A204.1 (cell line): ENCODE results near the gene TCP11.
"Not testable (repeated sequence)": the region's sequence is repeated elsewhere in the genome, so short reads cannot be mapped to it uniquely, and the experiment has no call there.

Experiments used
- FAIRE-seq: peaks from 2 replicates; lab custom pipeline; 2012; peaks lifted over from hg19 to GRCh38; lab: Jason Lieb, UNC

TCP11 gene

GRCh38 chr6:35145757-35146156 lies 4.6 kb upstream of the TCP11 start:
- FAIRE-seq = no peak

- no peak for FAIRE-seq
Measured at GRCh38 chr6:35142588-35143569, 1.7 kb upstream of the TCP11 start.

DNA sequence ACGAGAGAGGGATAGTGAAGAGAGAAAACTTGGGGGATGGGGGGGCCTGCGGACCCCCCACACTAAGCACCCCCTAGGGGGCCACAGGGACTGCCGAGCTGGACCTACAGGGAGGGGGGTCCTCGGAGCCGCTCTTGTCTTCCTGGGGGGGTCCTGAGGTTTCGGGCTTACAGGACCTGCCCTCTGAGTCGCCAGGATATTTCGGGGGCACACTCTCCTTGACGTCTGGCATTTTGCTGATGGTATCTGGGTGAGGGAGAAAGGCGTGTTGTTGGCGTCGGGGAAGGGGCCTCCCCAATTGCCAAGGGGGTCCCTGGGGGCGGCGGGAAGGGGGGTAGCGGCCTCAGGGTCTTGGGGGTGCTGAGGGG lies 516 bp downstream of the TCP11 start:
- FAIRE-seq = no peak

GRCh38 chr6:35139924-35140638 lies 1.1 kb downstream of the TCP11 start:
- FAIRE-seq = peak; percentile 98

GRCh38 chr6:35139470-35139869 lies 1.7 kb downstream of the TCP11 start:
- FAIRE-seq = no peak

DNA sequence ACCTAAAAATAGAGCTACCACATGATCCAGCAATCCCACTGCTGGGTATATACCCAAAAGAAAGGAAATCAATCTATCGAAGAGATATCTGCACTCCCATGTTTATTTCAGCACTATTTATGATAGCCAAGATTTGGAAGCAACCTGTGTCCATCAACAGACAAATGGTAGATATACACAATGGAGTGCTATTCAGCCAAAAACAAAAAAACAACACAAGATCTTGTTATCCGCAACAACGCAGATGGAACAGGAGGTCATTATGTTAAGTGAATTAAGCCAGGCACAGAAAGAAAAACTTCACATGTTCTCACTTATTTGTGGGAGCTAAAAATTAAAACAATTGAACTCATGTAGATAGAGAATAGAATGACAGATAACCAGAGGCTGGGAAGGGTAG lies 2.9 kb downstream of the TCP11 start:
- not testable (repeated sequence) for FAIRE-seq

DNA sequence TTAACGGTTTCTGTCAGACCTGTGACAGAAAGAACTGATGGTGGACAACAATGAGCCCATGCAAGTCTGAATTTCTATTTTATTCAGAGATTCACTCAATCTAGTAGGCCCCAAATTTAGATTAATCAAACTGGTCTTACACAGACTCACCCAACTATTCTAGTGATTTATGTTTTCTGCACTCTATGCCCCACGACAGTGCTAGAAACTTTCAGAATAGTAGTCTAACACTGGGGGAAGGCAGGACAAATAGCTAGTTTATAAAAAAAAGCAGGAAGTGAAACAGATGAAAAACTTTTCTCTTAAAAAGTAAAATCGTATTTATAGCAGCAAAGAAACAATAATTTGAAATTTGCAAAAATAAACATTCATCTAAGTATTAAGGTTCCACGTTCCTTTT lies 5.0 kb downstream of the TCP11 start:
- no peak for FAIRE-seq

DNA sequence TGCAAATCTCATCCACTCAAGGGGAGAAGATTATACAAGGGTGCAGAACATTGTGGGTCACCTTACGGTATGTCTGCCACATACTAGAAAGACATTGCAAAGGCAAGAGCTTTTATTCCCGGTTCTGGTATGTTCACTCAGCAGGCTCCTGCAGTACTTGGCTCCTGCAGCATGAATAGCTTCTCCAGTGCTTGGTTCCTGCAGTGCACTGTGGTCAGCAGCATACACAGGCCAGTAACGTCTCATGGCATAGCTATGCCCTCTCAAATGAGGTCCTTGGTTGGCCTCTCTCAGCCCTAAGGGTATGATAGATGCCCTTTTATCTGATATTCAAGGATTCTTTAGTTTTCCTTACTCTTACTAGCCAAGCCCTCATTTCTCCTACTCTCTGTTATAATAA lies 12.6 kb downstream of the TCP11 start:
- no peak for FAIRE-seq

DNA sequence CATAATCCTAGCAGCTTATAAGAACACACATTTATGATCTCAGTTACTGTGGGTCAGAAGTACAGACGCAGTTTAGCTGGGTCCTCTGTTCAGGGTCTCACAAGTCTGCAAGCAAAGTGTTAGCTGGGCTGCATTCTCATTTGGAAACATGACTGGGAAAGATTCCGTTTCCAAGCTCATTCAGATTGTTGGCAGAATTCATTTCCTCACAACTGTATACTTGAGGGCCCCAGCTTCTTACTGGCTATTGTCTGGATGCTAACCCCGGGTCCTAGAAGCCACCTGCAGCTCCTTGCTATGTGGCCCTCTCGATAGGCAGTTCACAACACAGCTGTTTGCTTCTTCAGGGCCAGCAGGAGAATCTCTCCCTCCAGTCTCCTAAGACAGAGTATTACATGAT lies 13.1 kb downstream of the TCP11 start:
- no peak for FAIRE-seq

- no peak for FAIRE-seq
Measured at GRCh38 chr6:35124356-35124755, 16.8 kb downstream of the TCP11 start.

DNA sequence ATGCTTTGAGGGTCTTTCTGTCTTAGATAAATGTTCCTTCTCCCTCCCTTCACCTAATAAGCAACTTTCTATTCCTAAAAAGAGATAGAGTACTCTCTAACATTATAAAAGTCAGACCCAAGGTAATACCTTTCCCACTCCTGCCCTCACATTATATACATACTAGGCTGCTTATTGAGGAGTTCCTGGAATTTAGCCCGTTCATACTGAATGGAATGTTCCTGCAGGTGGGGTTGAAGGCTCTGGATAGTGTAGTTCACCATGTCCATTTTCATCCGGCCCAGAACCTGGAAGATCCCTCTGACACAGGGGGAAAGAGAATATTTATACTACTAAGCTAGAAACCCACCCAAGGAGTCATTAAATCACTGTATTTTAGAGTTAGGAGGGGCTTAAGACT lies 20.4 kb downstream of the TCP11 start:
- no peak for FAIRE-seq

DNA sequence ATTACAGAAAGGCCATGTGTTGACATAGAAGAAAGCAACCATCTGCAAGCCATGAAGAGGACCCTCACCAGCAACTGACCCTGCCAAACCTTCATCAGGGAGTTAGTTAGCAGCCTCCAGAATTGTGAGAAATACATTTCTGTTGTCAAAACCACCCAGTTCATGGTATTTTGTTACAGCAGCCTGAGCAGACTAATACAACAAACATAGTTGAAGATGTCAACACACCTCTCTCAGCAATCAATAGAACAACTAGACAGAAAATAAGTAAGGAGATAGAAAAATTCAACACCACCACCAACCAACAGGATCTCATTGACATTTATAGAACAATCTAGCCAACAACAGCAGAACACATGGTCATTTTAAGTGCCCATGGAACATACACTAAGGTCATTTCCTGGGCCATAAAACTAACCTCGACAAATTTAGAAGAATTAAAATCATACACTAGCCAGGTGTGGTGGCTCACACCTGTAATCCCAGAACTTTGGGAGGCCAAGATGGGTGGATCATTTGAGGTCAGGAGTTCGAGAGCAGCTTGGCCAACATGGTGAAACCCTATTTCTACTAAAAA lies 32.7 kb downstream of the TCP11 start:
- FAIRE-seq = no peak

GRCh38 chr6:35107761-35108160 lies 33.4 kb downstream of the TCP11 start:
- FAIRE-seq = not testable (repeated sequence)

- not testable (repeated sequence) for FAIRE-seq
Measured at GRCh38 chr6:35107208-35107607, 33.9 kb downstream of the TCP11 start.

DNA sequence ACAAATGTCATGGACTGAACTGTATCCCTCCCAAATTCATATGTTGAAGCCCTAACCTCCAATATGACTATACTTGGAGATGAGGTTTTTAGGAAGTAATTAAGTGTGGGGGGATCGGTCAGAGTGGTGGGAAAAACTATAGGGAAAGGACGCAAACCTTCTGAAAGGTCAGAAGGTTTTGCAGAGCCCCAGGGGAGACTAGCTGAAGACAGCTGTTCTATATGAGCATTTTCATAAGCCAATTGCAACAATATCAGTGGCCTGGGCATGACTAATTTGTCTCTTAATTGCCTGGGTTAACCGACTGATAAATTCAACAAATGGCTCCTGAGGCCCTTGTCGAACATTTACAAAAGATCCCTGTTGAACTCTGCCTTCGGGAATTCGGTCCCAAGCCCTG lies 35.1 kb downstream of the TCP11 start:
- FAIRE-seq = not testable (repeated sequence)

GRCh38 chr6:35105078-35105477 lies 36.1 kb downstream of the TCP11 start:
- FAIRE-seq = no peak

DNA sequence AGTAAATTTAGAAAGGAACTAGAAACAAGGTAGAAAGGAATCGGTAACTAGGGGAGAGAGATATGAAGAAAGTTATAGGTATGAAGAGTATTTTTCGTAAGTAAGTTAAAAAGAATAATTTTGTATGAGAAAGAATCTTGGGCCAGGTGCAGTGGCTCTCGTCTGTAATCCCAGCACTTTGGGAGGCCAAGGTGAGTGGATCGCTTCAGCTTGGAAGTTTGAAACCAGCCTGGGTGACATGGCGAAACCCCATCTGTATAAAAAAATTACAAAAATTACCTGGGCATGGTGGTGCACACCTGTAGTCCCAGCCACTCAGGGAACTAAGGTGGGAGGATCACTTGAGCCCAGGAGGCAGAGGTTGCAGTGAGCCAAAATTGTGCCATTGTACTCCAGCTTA lies 42.0 kb downstream of the TCP11 start:
- FAIRE-seq = no peak

GRCh38 chr6:35096129-35096862 lies 44.8 kb downstream of the TCP11 start:
- FAIRE-seq = no peak

DNA sequence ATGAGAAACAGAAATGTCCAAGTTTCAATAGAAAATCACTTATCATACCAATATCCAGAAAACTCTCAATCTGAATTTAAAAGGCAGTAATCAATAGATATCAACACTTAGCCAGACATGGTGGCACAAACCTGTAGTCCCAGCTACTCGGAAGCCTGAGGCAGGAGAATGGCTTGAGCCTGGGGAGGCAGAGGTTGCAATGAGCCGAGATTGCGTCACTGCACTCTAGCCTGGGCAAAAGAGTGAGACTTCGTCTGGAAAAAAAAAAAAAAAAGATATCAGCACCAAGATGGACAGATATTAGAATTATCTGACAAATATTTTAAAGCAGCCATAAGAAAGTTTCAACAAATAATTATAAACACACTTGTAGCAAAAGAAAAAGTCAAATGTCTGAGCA lies 47.0 kb downstream of the TCP11 start:
- no peak for FAIRE-seq

GRCh38 chr6:35093783-35094182 lies 47.4 kb downstream of the TCP11 start:
- FAIRE-seq = no peak

GRCh38 chr6:35093118-35093445 lies 48.1 kb downstream of the TCP11 start:
- no peak for FAIRE-seq

GRCh38 chr6:35092362-35093117 lies 48.6 kb downstream of the TCP11 start:
- FAIRE-seq = no peak
